SK-MEL-5 (cell line): Measurements from ENCODE around the gene C1GALT1. TPM values are rescaled to one million over a fixed set of nuclear protein-coding genes. Genes with fewer than 3 reads are reported as not detected.
"Not testable (repeated sequence)": the region's sequence is repeated elsewhere in the genome, so short reads cannot be mapped to it uniquely, and the experiment has no call there.

Experiments used
- DNase-seq: peaks from one replicate; pipeline ENCODE4 v3.0.0-alpha.2; 2016; ENCODE audit warnings: low read depth, low spot score
- in situ Hi-C: cut with HindIII; loops from 2 replicates; pipeline ENCODE4 v1.10.0; 2016; ENCODE audit warnings: low sequenced_read_pairs, high pct_unique_total_duplicates, low pct_unique_long_range_greater_than_20kb
- total RNA-seq: library from RNA; depleted of rRNA; stranded (reverse); fragments of >200 nt; shearing (Covaris generic); gene quantifications from 2 replicates; pipeline ENCODE4 v1.2.3, GENCODE V29; 2014

The C1GALT1 gene
- total RNA-seq, 1 experiment from 2014 or later: 70.8 TPM

GRCh38 chr7:7188091-7188490, 5.7 kb downstream of the C1GALT1 start:
- in situ Hi-C loops: no loop called here
- no peak for DNase-seq

- no peak for DNase-seq
- in situ Hi-C loops: no loop called here
Measured at GRCh38 chr7:7188742-7189141, 6.4 kb downstream of the C1GALT1 start.

- in situ Hi-C loops: no loop called here
- DNase-seq: no peak
Measured at GRCh38 chr7:7190142-7190541, 7.8 kb downstream of the C1GALT1 start.

- no peak for DNase-seq
- in situ Hi-C loops: no loop called here
Measured at GRCh38 chr7:7191137-7191536, 8.8 kb downstream of the C1GALT1 start.

- DNase-seq, in situ Hi-C loops: not testable (repeated sequence)
Measured at GRCh38 chr7:7192798-7193788, 10.7 kb downstream of the C1GALT1 start.

GRCh38 chr7:7199592-7199991, 17.2 kb downstream of the C1GALT1 start:
- DNase-seq, in situ Hi-C loops: not testable (repeated sequence)

GRCh38 chr7:7200255-7200654, 17.9 kb downstream of the C1GALT1 start:
- DNase-seq, in situ Hi-C loops: not testable (repeated sequence)

GRCh38 chr7:7201578-7202374, 19.4 kb downstream of the C1GALT1 start:
- in situ Hi-C loops: no loop called here
- no peak for DNase-seq

GRCh38 chr7:7202375-7202720, 20.0 kb downstream of the C1GALT1 start:
- DNase-seq: no peak
- in situ Hi-C loops: no loop called here

- in situ Hi-C loops: no loop called here
- DNase-seq: no peak
Measured at GRCh38 chr7:7203813-7204575, 21.6 kb downstream of the C1GALT1 start.

- in situ Hi-C loops: no loop called here
- DNase-seq: peak; percentile 47
Measured at GRCh38 chr7:7207876-7208275, 25.5 kb downstream of the C1GALT1 start.

- no peak for DNase-seq
- in situ Hi-C loops: no loop called here
Measured at GRCh38 chr7:7208520-7208919, 26.2 kb downstream of the C1GALT1 start.

GRCh38 chr7:7209412-7210050, 27.2 kb downstream of the C1GALT1 start:
- no peak for DNase-seq
- in situ Hi-C loops: no loop called here

GRCh38 chr7:7210475-7211237, 28.3 kb downstream of the C1GALT1 start:
- in situ Hi-C loops: no loop called here
- DNase-seq: no peak

- DNase-seq: no peak
Measured at GRCh38 chr7:7212612-7213011, 30.3 kb downstream of the C1GALT1 start.

GRCh38 chr7:7214398-7215347, 32.3 kb downstream of the C1GALT1 start:
- DNase-seq: no peak

More at GRCh38 chr7:7212612-7213011, 30.3 kb downstream of the C1GALT1 start:
- in situ Hi-C loops: no loop called here

More at GRCh38 chr7:7214398-7215347, 32.3 kb downstream of the C1GALT1 start:
- in situ Hi-C loops: no loop called here
